CD4-positive, alpha-beta memory T cell (primary cell): ENCODE measurements around the gene KCNH1. TPM values are rescaled to one million over a fixed set of nuclear protein-coding genes. Genes with fewer than 3 reads are reported as not detected.

ENCODE experiments used
- CTCF ChIA-PET: fragments of 350-600 bp; sonication (Branson Sonifier 250); formaldehyde crosslinking; loops from one replicate; lab custom pipeline; 2021; ENCODE audit warnings: inconsistent platforms; ENCODE audit not compliant: partially characterized antibody; lab: Charles Lee
- POLR2A ChIA-PET: fragments of 350-600 bp; sonication (Branson Sonifier 250); formaldehyde crosslinking; loops from one replicate; lab custom pipeline; 2021; ENCODE audit not compliant: partially characterized antibody; lab: Charles Lee
- DNase-seq, 5 donors: peaks; one replicate each; pipeline versions ENCODE4 v3.0.0 to v3.0.0-alpha.2; 2020 to 2022; ENCODE audit warnings: mixed read lengths in 1 of 5
- H3K27ac ChIP-seq: one replicate; pipeline ENCODE4 v1.7.0; 2013; ENCODE audit warnings: low read depth, low read length
- H3K27me3 ChIP-seq: 2 replicates; pipeline ENCODE4 v1.7.0; 2013; ENCODE audit warnings: mild to moderate bottlenecking, low read length, moderate library complexity; ENCODE audit not compliant: insufficient read depth
- H3K36me3 ChIP-seq: 2 replicates; pipeline ENCODE4 v1.7.0; 2013; ENCODE audit warnings: mild to moderate bottlenecking, low read length, moderate library complexity; ENCODE audit not compliant: insufficient read depth
- H3K4me1 ChIP-seq: 2 replicates; pipeline ENCODE4 v1.7.0; 2013; ENCODE audit warnings: mild to moderate bottlenecking, low read length, moderate library complexity; ENCODE audit not compliant: insufficient read depth
- H3K4me3 ChIP-seq, 2 donors: one replicate each; pipeline ENCODE4 v1.7.0; 2013; ENCODE audit warnings: low read length in 2 of 2, mild to moderate bottlenecking in 1 of 2
- H3K9me3 ChIP-seq, 2 donors: one replicate each; pipeline ENCODE4 v1.7.0; 2013; ENCODE audit warnings: low read length in 2 of 2, control low read depth in 1 of 2; ENCODE audit not compliant: control insufficient read depth in 1 of 2
- H3K27ac Mint-ChIP-seq, 7 donors: one replicate each; pipeline ENCODE4 v1.8.0; 2020 to 2021; ENCODE audit warnings: mixed read lengths in 7 of 7, mild to moderate bottlenecking in 6 of 7, inconsistent platforms in 3 of 7, moderate library complexity in 3 of 7
- H3K27me3 Mint-ChIP-seq, 2 donors: one replicate each; pipeline ENCODE4 v1.8.0; 2020 to 2021; ENCODE audit warnings: mixed read lengths in 2 of 2
- H3K36me3 Mint-ChIP-seq, 2 donors: one replicate each; pipeline ENCODE4 v1.8.0; 2020 to 2021; ENCODE audit warnings: mixed read lengths in 2 of 2, inconsistent platforms in 1 of 2, mild to moderate bottlenecking in 1 of 2
- H3K4me1 Mint-ChIP-seq, 4 donors: one replicate each; pipeline ENCODE4 v1.8.0; 2020 to 2021; ENCODE audit warnings: mixed read lengths in 4 of 4, mild to moderate bottlenecking in 1 of 4
- H3K4me3 Mint-ChIP-seq, 8 donors: one replicate each; pipeline ENCODE4 v1.8.0; 2020 to 2021; ENCODE audit warnings: mixed read lengths in 8 of 8, mild to moderate bottlenecking in 7 of 8, moderate library complexity in 6 of 8, inconsistent platforms in 3 of 8
- H3K9me3 Mint-ChIP-seq, 8 donors: one replicate each; pipeline ENCODE4 v1.8.0; 2020 to 2021; ENCODE audit warnings: mixed read lengths in 8 of 8, mild to moderate bottlenecking in 5 of 8, inconsistent platforms in 3 of 8, moderate library complexity in 1 of 8
- intact Hi-C: fragments of 100-400 bp; cut with micrococcal nuclease; formaldehyde crosslinking; loops from one replicate; pipeline ENCODE4 v1.15.1; 2023
- polyA plus RNA-seq, 2 donors: library from polyadenylated mRNA; unstranded; fragments of 300-500 nt; fragmentation: Illumina TruSeq; gene quantifications; one replicate each; pipeline ENCODE4 v1.2.3, GENCODE V29; 2021
- total RNA-seq, 2 experiments: library from RNA; stranded (reverse); gene quantifications; one replicate each; pipeline ENCODE4 v1.2.3, GENCODE V29; 2021

The KCNH1 gene
- total and polyA plus RNA-seq, 4 experiments from 2014 or later: not detected

- Histone ChIP-seq H3K36me3 (no peaks in the 10 kb centered on the region), H3K27me3 (no peaks in the 10 kb centered on the region), H3K27ac (no peak overlapping the region), H3K4me3 (no peak overlapping the region), H3K4me1 (no peaks in the 10 kb centered on the region), H3K9me3 (no peaks in the 10 kb centered on the region)
- Mint-ChIP-seq H3K4me1 (no peaks in the 10 kb centered on the region), H3K27me3 (no peaks in the 10 kb centered on the region), H3K36me3 (peaks cover 0 to 10% of the 10 kb centered on the region in 2 donors), H3K4me3 (no peak overlapping the region), H3K27ac (no peak overlapping the region), H3K9me3 (no peaks in the 10 kb centered on the region)
- ChIA-PET POLR2A (no interaction called here), CTCF (no interaction called here)
- no peak for DNase-seq
- intact Hi-C loops: no loop called here
Measured at GRCh38 chr1:210633636-210634035, 500.3 kb downstream of the KCNH1 start.

DNA sequence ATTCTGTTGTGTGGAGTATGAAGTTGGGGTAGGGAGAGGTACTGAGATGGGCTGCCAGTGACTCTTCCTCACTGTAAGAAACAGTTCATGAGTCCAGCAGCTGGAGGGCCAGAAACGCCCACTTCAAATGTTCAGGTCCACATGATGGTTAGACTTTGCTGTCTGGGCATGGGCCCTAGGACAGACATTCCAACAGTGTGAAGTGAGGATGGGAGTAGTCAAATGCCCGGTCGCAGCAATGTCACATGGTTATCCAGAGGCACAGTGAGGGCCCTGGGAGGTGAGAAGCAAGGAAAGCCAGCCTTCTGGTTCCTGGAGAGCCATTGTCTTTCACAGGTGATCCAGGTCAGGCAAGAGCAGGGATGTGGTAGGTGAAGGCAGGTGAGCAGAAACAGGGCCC lies 500.8 kb downstream of the KCNH1 start:
- Mint-ChIP-seq H3K36me3 (peaks cover 0 to 10% of the 10 kb centered on the region in 2 donors), H3K4me3 (no peak overlapping the region), H3K9me3 (no peaks in the 10 kb centered on the region), H3K27me3 (no peaks in the 10 kb centered on the region), H3K27ac (no peak overlapping the region), H3K4me1 (no peaks in the 10 kb centered on the region)
- CTCF ChIA-PET: no interaction called here
- intact Hi-C loops: no loop called here
- DNase-seq: no peak
- POLR2A ChIA-PET: no interaction called here
- H3K36me3 ChIP-seq: no peaks in the 10 kb centered on the region
- no peaks in the 10 kb centered on the region for H3K9me3 ChIP-seq
- no peak overlapping the region for H3K27ac ChIP-seq
- no peaks in the 10 kb centered on the region for H3K27me3 ChIP-seq
- H3K4me3 ChIP-seq: no peak overlapping the region
- no peaks in the 10 kb centered on the region for H3K4me1 ChIP-seq

DNA sequence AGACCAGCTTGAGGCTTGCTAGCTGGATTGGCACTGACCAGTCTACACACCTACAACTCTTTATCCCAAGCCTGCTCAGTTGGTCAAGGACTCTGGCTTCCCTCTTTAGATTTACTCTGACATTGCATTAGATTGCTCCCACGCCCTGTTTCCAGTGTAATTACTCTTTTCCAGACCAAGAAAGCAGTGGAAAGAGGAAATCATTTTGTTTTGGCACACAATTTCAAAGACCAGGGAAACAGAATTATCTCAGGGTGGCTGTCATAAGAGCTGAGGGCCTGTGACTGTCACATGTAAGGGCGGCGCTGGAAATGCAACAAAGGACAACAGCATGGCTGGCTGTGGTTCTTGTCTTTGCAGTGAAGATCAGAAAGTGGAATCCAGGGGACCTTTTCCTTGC lies 502.5 kb downstream of the KCNH1 start:
- Histone ChIP-seq H3K4me1 (no peaks in the 10 kb centered on the region), H3K9me3 (no peaks in the 10 kb centered on the region), H3K36me3 (no peaks in the 10 kb centered on the region), H3K27ac (no peak overlapping the region), H3K27me3 (no peaks in the 10 kb centered on the region), H3K4me3 (no peak overlapping the region)
- Mint-ChIP-seq H3K27me3 (no peaks in the 10 kb centered on the region), H3K4me1 (no peaks in the 10 kb centered on the region), H3K36me3 (peaks cover 0 to 15% of the 10 kb centered on the region in 2 donors), H3K27ac (no peak overlapping the region), H3K9me3 (no peaks in the 10 kb centered on the region), H3K4me3 (no peak overlapping the region)
- CTCF ChIA-PET: no interaction called here
- intact Hi-C loops: no loop called here
- no peak for DNase-seq
- POLR2A ChIA-PET: no interaction called here

DNA sequence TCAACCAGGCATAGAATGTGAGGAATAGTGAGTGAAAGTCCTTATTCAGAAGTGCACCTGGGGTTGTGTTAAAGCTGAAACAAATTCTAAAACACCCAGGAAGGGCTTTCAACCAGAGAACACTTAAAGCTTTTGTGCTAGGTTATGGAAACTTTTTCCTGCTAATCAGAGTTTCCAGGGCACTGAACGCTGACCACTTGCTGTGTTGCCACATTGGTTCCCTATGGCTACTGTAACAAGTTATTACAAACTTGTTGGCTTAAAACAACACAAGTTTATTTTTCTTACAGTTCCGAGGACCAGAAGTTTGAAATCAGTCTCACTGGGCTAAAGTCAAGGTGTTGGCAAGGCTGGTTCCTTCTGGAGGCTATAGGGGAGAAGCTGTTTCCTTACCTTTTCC lies 504.7 kb downstream of the KCNH1 start:
- intact Hi-C loops: no loop called here
- no peaks in the 10 kb centered on the region for H3K27me3 ChIP-seq

GRCh38 chr1:210627755-210628154 lies 506.2 kb downstream of the KCNH1 start:
- Mint-ChIP-seq H3K27ac (peak overlapping the region in 1 of 7 donors; percentile 5), H3K9me3 (no peaks in the 10 kb centered on the region), H3K27me3 (no peaks in the 10 kb centered on the region), H3K36me3 (peaks cover 2 to 39% of the 10 kb centered on the region in 2 donors), H3K4me3 (no peak overlapping the region), H3K4me1 (no peaks in the 10 kb centered on the region)
- intact Hi-C loops: no loop called here
- H3K36me3 ChIP-seq: no peaks in the 10 kb centered on the region
- no peak overlapping the region for H3K27ac ChIP-seq
- CTCF ChIA-PET: no interaction called here
- no peaks in the 10 kb centered on the region for H3K9me3 ChIP-seq
- H3K4me3 ChIP-seq: no peak overlapping the region
- no peaks in the 10 kb centered on the region for H3K4me1 ChIP-seq
- POLR2A ChIA-PET: no interaction called here
- DNase-seq: no peak
- no peaks in the 10 kb centered on the region for H3K27me3 ChIP-seq

More for the DNA sequence above, 504.7 kb downstream of the KCNH1 start:
- Histone ChIP-seq H3K4me1 (no peaks in the 10 kb centered on the region), H3K4me3 (no peak overlapping the region), H3K27ac (no peak overlapping the region), H3K36me3 (no peaks in the 10 kb centered on the region), H3K9me3 (no peaks in the 10 kb centered on the region)
- no peak for DNase-seq
- Mint-ChIP-seq H3K27ac (no peak overlapping the region), H3K9me3 (no peaks in the 10 kb centered on the region), H3K27me3 (no peaks in the 10 kb centered on the region), H3K4me1 (no peaks in the 10 kb centered on the region), H3K36me3 (peaks cover 0 to 32% of the 10 kb centered on the region in 2 donors), H3K4me3 (no peak overlapping the region)
- ChIA-PET CTCF (no interaction called here), POLR2A (no interaction called here)

Other genes starting within 250 kb of the KCNH1 start
- gene RCOR3, start 125.2 kb upstream of the KCNH1 start, total RNA-seq: 10 to 100 TPM; 69.5 to 74.7 TPM
- 10 to 100 TPM; 14.4 to 23.9 TPM for gene RCOR3, start 125.2 kb upstream of the KCNH1 start, polyA plus RNA-seq
- gene TRAF5, start 192.7 kb upstream of the KCNH1 start, total RNA-seq: 10 to 100 TPM; 80.2 to 95.1 TPM
- 10 to 100 TPM; 22.5 to 36.9 TPM for gene TRAF5, start 192.7 kb upstream of the KCNH1 start, polyA plus RNA-seq